Pancreas (tissue), 10 donors: ENCODE results near the gene SKAP1. TPM values are rescaled to one million over a fixed set of nuclear protein-coding genes. Genes with fewer than 3 reads are reported as not detected.

Source experiments
- ATAC-seq, 4 donors: fragments of 200-7000 bp; cut with Tn5 transposase; one replicate each; pipeline versions ENCODE4 v1.8.0 to v1.9.1; 2020; ENCODE audit warnings: mild to moderate bottlenecking in 4 of 4, moderate library complexity in 4 of 4
- DNase-seq, 6 donors: peaks; one replicate each; pipeline ENCODE4 v3.0.0-alpha.2; 2020
- FAIRE-seq: peaks from 2 replicates; lab custom pipeline; 2012; peaks lifted over from hg19 to GRCh38; lab: Jason Lieb, UNC
- H3K27ac ChIP-seq, 4 donors: fragments of 200-600 bp; sonication (generic); 1 replicate in 3 of 4; 2 replicates in 1 of 4; pipeline versions ENCODE4 v1.5.0 to v1.8.0; 2020
- H3K27me3 ChIP-seq, 4 donors: fragments of 200-600 bp; one replicate each; pipeline ENCODE4 v1.8.0; 2021
- H3K36me3 ChIP-seq, 3 donors: fragments of 200-600 bp; sonication (generic) in 1 of 3; one replicate each; pipeline versions ENCODE4 v1.5.0 to v1.8.0; 2020 to 2021
- H3K4me1 ChIP-seq, 3 donors: fragments of 200-600 bp; one replicate each; pipeline ENCODE4 v1.8.0; 2021
- H3K4me3 ChIP-seq, 4 donors: fragments of 200-600 bp; sonication (generic) in 2 of 4; one replicate each; pipeline versions ENCODE4 v1.5.0 to v1.8.0; 2020 to 2021
- H3K9me3 ChIP-seq, 4 donors: fragments of 200-600 bp; one replicate each; pipeline ENCODE4 v1.8.0; 2021
- WGBS, 2 donors: extraction: QIAGEN DNeasy Blood & Tissue Kit; methylation state at CpG; one replicate each; pipeline ENCODE4 v1.1.7; 2013; 5-methylcytosine and 5-hydroxymethylcytosine counted together
- intact Hi-C, 3 donors: fragments of 100-400 bp; cut with DNase I; formaldehyde crosslinking; loops; one replicate each; pipeline versions ENCODE4 v1.11.1 to v1.14.2; 2022
- polyA plus RNA-seq, 2 donors: library from polyadenylated mRNA; stranded (reverse); fragments of 200-250 nt; gene quantifications; one replicate each; pipeline ENCODE4 v1.2.3, GENCODE V29; 2013
- total RNA-seq, 6 donors: library from RNA; stranded (reverse); fragmentation: NEBNext Ultra II Directional in 4 of 6; extraction: Animal tissue kit (Norgen Biotek cat#: 25700) in 4 of 6; gene quantifications; one replicate each; pipeline versions ENCODE4 v1.2.1 to v1.2.4, GENCODE V29; 2021 to 2023
- TF ChIP-seq, protein P1 (sequence below), 4 donors: fragments of 200-600 bp; sonication (generic) in 3 of 4; IDR thresholded peaks; one replicate each; pipeline versions ENCODE4 v1.5.0 to v1.8.0; 2021; ENCODE audit warnings: antibody characterized with exemption in 4 of 4
- donor health status: healthy with polysubstance abuse.
- donor health status: DM: no; HTN: no; CAD: no; lungs with moderate emphysema.
- donor health status: DM: no; HTN: no; CAD: no.
- donor health status: control.
- donor health status: control.
- donor health status: Bipolar disorder and iron deficiency.
- donor health status: DM: yes; HTN: yes; CAD: no.
- donor health status: DM: no; HTN: no; CAD: no.
- donor health status: DM: no; HTN: no; CAD: no.
- donor health status: DM: yes; HTN: yes; CAD: no.

The SKAP1 gene
- total and polyA plus RNA-seq, 8 donors, result 0.92 to 5.2 (median 3.0) TPM

DNA sequence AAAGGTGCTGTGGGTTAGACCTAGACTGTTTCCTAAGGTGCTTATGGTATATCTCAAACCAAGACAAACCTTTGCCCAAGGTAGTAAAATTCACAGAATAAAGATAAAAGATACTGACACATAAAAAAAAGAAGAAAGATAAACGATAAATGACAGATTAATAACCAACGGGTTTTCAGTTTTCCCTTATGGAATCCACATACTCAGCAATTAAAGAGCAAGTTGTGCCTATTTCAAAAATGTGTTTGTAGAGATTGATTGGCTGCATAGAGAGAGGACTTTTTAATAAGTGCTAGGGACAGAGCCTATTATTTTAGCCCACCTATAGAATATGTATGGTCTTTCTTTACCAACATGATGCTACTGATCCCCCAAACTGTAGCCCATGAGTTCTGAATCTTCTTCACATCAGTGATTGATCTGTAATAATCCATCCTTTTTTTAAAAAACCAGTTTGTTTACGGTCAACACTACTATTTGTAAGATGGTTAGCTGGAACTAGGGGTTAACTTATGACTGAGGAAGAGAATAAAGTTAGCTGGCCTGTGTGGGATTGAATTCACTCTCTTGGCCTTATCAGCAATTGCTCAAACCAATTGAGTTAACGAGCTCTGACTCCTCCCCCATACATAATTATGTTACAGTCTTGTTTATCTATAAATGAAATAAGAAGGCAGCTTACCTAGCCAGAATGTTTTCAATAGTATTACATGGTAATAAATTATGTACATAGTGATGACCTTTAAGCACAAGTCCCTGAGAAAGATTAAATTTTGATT, 268.7 kb downstream of the SKAP1 start:
- WGBS, 2 donors, result 24 to 43% methylated on average over 4 of the region's 4 CpGs
- no peaks in the 10 kb centered on the region for H3K36me3 ChIP-seq
- intact Hi-C loops, result no loop called here

DNA sequence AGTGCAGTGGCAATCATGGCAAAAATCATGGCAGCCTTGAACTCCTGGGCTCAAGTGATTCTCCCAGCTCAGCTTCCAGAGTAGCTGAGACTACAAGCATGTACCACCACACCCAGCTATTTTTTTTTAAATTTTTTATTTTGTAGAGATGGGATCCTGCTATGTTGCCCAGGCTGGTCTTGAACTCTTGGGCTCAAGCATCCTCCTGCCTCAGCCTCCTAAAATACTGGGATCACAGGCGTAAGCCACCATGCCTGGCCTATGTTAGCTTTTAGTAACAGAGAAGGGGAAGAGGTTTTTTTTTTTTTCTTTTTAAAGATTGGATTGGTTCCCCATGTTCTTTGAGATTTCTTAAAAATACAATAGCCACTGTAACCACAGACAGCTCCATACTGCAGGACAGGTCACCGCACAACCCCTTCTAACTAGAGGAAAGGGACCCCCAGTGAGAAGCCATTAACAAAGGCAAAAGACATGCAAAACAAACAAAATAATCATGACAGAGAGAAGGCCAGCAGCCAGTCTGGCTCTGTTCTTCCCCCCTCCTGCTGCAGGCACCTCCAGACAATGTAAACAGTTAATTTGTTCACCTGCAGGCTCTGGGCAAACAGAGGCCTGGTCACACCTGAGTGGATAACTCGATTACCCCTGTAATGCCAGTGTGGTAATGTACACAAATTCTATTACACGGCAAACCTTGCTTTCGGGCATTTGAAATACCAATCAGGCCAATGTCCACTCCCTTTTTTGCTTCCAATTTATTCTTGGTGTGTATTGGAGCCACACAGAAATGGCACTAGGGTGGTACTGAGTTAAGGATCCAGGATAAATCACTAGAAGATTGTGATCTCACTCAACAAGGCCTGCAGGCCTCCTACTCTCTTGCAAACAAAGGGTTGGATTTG, 269.6 kb downstream of the SKAP1 start:
- no peak for FAIRE-seq
- Histone ChIP-seq H3K27ac (peak overlapping the region; percentile 27 to 89 (median 74)), H3K27me3 (no peaks in the 10 kb centered on the region), H3K9me3 (no peaks in the 10 kb centered on the region), H3K4me1 (peaks cover 47 to 54% (median 47%) of the 10 kb centered on the region in 3 donors), H3K4me3 (no peak overlapping the region), H3K36me3 (no peaks in the 10 kb centered on the region)
- TF ChIP-seq, protein P1, sequence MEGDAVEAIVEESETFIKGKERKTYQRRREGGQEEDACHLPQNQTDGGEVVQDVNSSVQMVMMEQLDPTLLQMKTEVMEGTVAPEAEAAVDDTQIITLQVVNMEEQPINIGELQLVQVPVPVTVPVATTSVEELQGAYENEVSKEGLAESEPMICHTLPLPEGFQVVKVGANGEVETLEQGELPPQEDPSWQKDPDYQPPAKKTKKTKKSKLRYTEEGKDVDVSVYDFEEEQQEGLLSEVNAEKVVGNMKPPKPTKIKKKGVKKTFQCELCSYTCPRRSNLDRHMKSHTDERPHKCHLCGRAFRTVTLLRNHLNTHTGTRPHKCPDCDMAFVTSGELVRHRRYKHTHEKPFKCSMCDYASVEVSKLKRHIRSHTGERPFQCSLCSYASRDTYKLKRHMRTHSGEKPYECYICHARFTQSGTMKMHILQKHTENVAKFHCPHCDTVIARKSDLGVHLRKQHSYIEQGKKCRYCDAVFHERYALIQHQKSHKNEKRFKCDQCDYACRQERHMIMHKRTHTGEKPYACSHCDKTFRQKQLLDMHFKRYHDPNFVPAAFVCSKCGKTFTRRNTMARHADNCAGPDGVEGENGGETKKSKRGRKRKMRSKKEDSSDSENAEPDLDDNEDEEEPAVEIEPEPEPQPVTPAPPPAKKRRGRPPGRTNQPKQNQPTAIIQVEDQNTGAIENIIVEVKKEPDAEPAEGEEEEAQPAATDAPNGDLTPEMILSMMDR (IDR thresholded peaks at IDR 0.05), result no peak
- intact Hi-C loops, result no loop called here
- peak in 4 of 6 donors; percentile 41 to 80 (median 58) for DNase-seq
- 16 to 25% methylated on average over 5 of the region's 5 CpGs for WGBS, 2 donors
- peak; percentile 74 to 88 (median 87) for ATAC-seq

More for the DNA sequence above, 268.7 kb downstream of the SKAP1 start:
- FAIRE-seq, result no peak
- Histone ChIP-seq H3K9me3 (no peaks in the 10 kb centered on the region), H3K27me3 (no peaks in the 10 kb centered on the region), H3K4me3 (no peak overlapping the region), H3K27ac (peak overlapping the region; percentile 27 to 89 (median 74)), H3K4me1 (peaks cover 47 to 61% (median 47%) of the 10 kb centered on the region in 3 donors)
- TF ChIP-seq, protein P1 (IDR thresholded peaks at IDR 0.05), result no peak
- no peak for ATAC-seq
- DNase-seq, result no peak

DNA sequence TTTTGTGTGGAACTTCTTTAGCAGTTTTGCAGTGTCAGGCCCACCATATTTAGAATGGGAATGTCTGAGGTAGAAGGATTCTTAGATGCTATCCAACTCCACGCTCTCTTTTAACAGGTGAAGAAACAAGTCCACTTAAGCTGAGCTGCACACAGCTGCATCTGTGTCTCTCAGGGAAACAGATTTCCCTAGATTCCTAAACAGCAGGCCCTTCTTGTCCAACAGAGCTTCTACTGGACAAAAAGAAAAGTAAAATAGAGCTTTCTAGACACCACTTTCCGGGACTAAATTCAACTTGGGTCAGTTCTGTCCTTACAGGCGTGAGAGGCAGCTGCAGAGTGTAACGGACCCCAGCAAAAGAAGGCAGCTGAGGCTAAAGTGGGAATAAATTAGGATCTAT, 270.8 kb downstream of the SKAP1 start:
- Histone ChIP-seq H3K27ac (peak overlapping the region in 2 of 4 donors; percentile 86 to 89), H3K27me3 (no peaks in the 10 kb centered on the region), H3K9me3 (no peaks in the 10 kb centered on the region), H3K4me1 (peaks cover 43 to 46% (median 44%) of the 10 kb centered on the region in 3 donors), H3K4me3 (no peak overlapping the region), H3K36me3 (no peaks in the 10 kb centered on the region)
- DNase-seq (no peak), ATAC-seq (no peak), FAIRE-seq (no peak)
- 77 to 80% methylated on average over 4 of the region's 4 CpGs for WGBS, 2 donors
- intact Hi-C loops, result no loop called here
- TF ChIP-seq, protein P1 (IDR thresholded peaks at IDR 0.05), result no peak

DNA sequence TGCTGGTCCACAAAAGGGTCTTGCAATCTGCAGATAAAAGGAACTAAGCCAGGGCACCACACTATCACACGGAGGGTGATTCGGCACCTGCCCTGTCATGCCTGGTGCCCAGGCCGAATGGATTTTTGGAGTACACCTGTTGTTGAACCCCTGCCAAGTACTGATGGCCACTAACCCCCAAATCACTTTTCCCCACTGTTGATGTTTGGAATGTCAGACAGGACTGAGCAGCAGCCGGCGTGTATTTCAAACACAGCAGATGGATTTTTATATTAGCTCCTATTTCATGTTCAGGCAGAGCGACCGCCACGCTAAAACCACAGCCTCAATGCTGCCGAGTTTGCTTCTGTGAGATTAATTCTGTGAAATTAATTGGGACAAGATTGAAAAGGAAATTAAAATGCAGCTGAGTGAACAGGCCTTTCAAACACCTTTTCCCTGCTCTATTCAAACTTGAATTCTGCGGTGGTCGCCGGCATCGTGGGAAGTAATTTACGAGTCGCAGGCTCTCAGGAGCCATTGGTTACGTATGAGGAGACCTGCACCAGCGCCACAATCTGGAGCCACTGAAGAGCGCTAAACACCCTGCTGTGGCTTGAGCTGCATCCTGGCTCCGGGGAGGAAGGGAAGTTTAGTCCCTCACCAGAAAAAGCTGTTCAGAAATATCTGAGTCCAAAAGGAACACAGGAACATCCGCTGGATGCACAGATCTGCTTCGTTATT, 274.0 kb downstream of the SKAP1 start:
- Histone ChIP-seq H3K27me3 (no peaks in the 10 kb centered on the region), H3K4me1 (peaks cover 22 to 32% (median 24%) of the 10 kb centered on the region in 3 donors), H3K4me3 (no peak overlapping the region), H3K36me3 (no peaks in the 10 kb centered on the region), H3K9me3 (no peaks in the 10 kb centered on the region), H3K27ac (no peak overlapping the region)
- DNase-seq, result no peak
- intact Hi-C loops, result no loop called here
- ATAC-seq, result no peak
- FAIRE-seq, result no peak
- 83 to 84% methylated on average over 21 of the region's 21 CpGs for WGBS, 2 donors
- TF ChIP-seq, protein P1 (IDR thresholded peaks at IDR 0.05), result no peak
